Kidney epithelial cell (primary cell): ENCODE results near the gene RAD51B. TPM values are rescaled to one million over a fixed set of nuclear protein-coding genes. Genes with fewer than 3 reads are reported as not detected.

Experiments used
- DNase-seq: peaks from one replicate; pipeline ENCODE4 v3.0.0-alpha.2; 2010; ENCODE audit warnings: low read depth
- H3K27me3 ChIP-seq: 2 replicates; pipeline ENCODE4 v1.6.0; 2011; ENCODE audit warnings: low read length; ENCODE audit not compliant: control insufficient read depth, insufficient read depth
- H3K36me3 ChIP-seq: 2 replicates; pipeline ENCODE4 v1.5.1; 2011; ENCODE audit warnings: low read length; ENCODE audit not compliant: control insufficient read depth, insufficient read depth
- H3K4me3 ChIP-seq: 2 replicates; pipeline ENCODE4 v1.5.1; 2011; ENCODE audit warnings: low read depth, mild to moderate bottlenecking, control low read depth, low read length
- CTCF ChIP-seq: IDR thresholded peaks from 2 replicates; pipeline ENCODE4 v1.5.1; 2011; ENCODE audit warnings: mild to moderate bottlenecking, moderate library complexity, low read length, control low read depth, inconsistent platforms; ENCODE audit not compliant: insufficient read depth, poor library complexity, severe bottlenecking
- total RNA-seq: library from RNA; depleted of rRNA; stranded (reverse); fragments of >200 nt; gene quantifications from 2 replicates; pipeline ENCODE4 v1.2.3, GENCODE V29; 2015

Gene RAD51B
- total RNA-seq, 1 donor from 2014 or later = 9.5 TPM

GRCh38 chr14:68604361-68604730 lies 784.8 kb downstream of the RAD51B start:
- Histone ChIP-seq H3K36me3 (no peaks in the 10 kb centered on the region), H3K27me3 (no peaks in the 10 kb centered on the region), H3K4me3 (no peak overlapping the region)
- TF ChIP-seq CTCF = no peak
- no peak for DNase-seq

- DNase-seq = no peak
- H3K27me3 ChIP-seq = no peaks in the 10 kb centered on the region
- no peaks in the 10 kb centered on the region for H3K36me3 ChIP-seq
- no peak for TF ChIP-seq CTCF
- H3K4me3 ChIP-seq = no peak overlapping the region
Measured at GRCh38 chr14:68604822-68605221, 785.2 kb downstream of the RAD51B start.

- H3K36me3 ChIP-seq = no peaks in the 10 kb centered on the region
- H3K27me3 ChIP-seq = no peaks in the 10 kb centered on the region
- no peak overlapping the region for H3K4me3 ChIP-seq
- no peak for TF ChIP-seq CTCF
- DNase-seq = no peak
Measured at GRCh38 chr14:68606176-68606575, 786.6 kb downstream of the RAD51B start.

- no peaks in the 10 kb centered on the region for H3K27me3 ChIP-seq
- no peaks in the 10 kb centered on the region for H3K36me3 ChIP-seq
- no peak for DNase-seq
- no peak overlapping the region for H3K4me3 ChIP-seq
- TF ChIP-seq CTCF = no peak
Measured at GRCh38 chr14:68606644-68607043, 787.1 kb downstream of the RAD51B start.

- no peaks in the 10 kb centered on the region for H3K36me3 ChIP-seq
- no peak overlapping the region for H3K4me3 ChIP-seq
- no peak for TF ChIP-seq CTCF
Measured at GRCh38 chr14:68607081-68607866, 787.7 kb downstream of the RAD51B start.

More at GRCh38 chr14:68607081-68607866, 787.7 kb downstream of the RAD51B start:
- H3K27me3 ChIP-seq = no peaks in the 10 kb centered on the region
- DNase-seq = no peak
